HepG2 (cell line): ENCODE data around the gene FIZ1. TPM values are rescaled to one million over a fixed set of nuclear protein-coding genes. Genes with fewer than 3 reads are reported as not detected.

ENCODE experiments used
- CC2D1A ChIP-seq: sonication (generic); formaldehyde crosslinking; IDR thresholded peaks from 2 replicates; pipeline ENCODE4 v1.8.1; 2023; ENCODE audit warnings: mild to moderate bottlenecking, missing genetic modification reagents
- FOXA3 ChIP-seq: IDR thresholded peaks from 2 replicates; pipeline ENCODE4 v1.6.1; 2016; ENCODE audit warnings: missing genetic modification reagents, missing compliant biosample characterization
- IRF2 ChIP-seq: IDR thresholded peaks from 2 replicates; pipeline ENCODE4 v1.6.1; 2018; ENCODE audit warnings: missing genetic modification reagents, missing compliant biosample characterization
- RCOR2 ChIP-seq: IDR thresholded peaks from 2 replicates; pipeline ENCODE4 v1.6.1; 2016; ENCODE audit warnings: missing biosample characterization, missing genetic modification reagents
- REXO4 ChIP-seq: sonication (generic); formaldehyde crosslinking; IDR thresholded peaks from 2 replicates; pipeline ENCODE4 v1.8.0; 2022; ENCODE audit warnings: missing genetic modification reagents, mild to moderate bottlenecking, borderline replicate concordance
- RXRB ChIP-seq: IDR thresholded peaks from 2 replicates; pipeline ENCODE4 v1.6.1; 2016; ENCODE audit warnings: borderline replicate concordance, missing genetic modification reagents, missing compliant biosample characterization
- SRF ChIP-seq: IDR thresholded peaks from 2 replicates; pipeline ENCODE4 v1.6.1; 2011; ENCODE audit warnings: mild to moderate bottlenecking, low read depth, low read length, moderate library complexity
- TBX2 ChIP-seq: sonication (generic); formaldehyde crosslinking; IDR thresholded peaks from 2 replicates; pipeline ENCODE4 v1.5.0; 2020; ENCODE audit warnings: missing genetic modification reagents, mild to moderate bottlenecking, borderline replicate concordance
- YEATS4 ChIP-seq: sonication (generic); formaldehyde crosslinking; IDR thresholded peaks from 2 replicates; pipeline ENCODE4 v1.4.0; 2020; ENCODE audit warnings: missing genetic modification reagents, borderline replicate concordance
- ZNF136 ChIP-seq: sonication (generic); formaldehyde crosslinking; IDR thresholded peaks from 2 replicates; pipeline ENCODE4 v1.8.1; 2022; ENCODE audit warnings: low read depth, mild to moderate bottlenecking, moderate library complexity, missing genetic modification reagents
- ZNF282 ChIP-seq: fragments of 450-650 bp; IDR thresholded peaks from 2 replicates; pipeline ENCODE4 v1.6.1; 2018; ENCODE audit not compliant: partially characterized antibody
- ZNF317 ChIP-seq: sonication (generic); formaldehyde crosslinking; IDR thresholded peaks from 2 replicates; pipeline ENCODE4 v1.5.0; 2020; ENCODE audit warnings: mild to moderate bottlenecking, missing genetic modification reagents
- ZNF703 ChIP-seq: sonication (generic); formaldehyde crosslinking; IDR thresholded peaks from 2 replicates; pipeline ENCODE4 v1.5.1; 2020; ENCODE audit warnings: missing genetic modification reagents, mild to moderate bottlenecking, moderate library complexity, borderline replicate concordance
- ZNF746 ChIP-seq: sonication (generic); formaldehyde crosslinking; IDR thresholded peaks from 2 replicates; pipeline ENCODE4 v1.8.0; 2022; ENCODE audit warnings: mild to moderate bottlenecking, missing genetic modification reagents
- ZNF781 ChIP-seq: sonication (generic); formaldehyde crosslinking; IDR thresholded peaks from 2 replicates; pipeline ENCODE4 v1.5.1; 2020; ENCODE audit warnings: borderline replicate concordance, mild to moderate bottlenecking, missing genetic modification reagents; ENCODE audit errors: not compliant biosample characterization
- polyA plus RNA-seq, 8 experiments: library from polyadenylated mRNA; depleted of rRNA in 3 of 8; stranded (reverse) in 7 of 8; unstranded in 1 of 8; fragments of >200 nt; fragmentation: Illumina TruSeq in 4 of 8; extraction: Trizol in 4 of 8; gene quantifications; 2 replicates each; pipeline versions ENCODE4 v1.2.1 to v1.2.3, GENCODE V29; 2011 to 2016; ENCODE audit warnings: low read depth in 4 of 8, missing spikeins in 1 of 8, mixed read lengths in 1 of 8; ENCODE audit not compliant: insufficient read depth in 1 of 8
- total RNA-seq, 5 experiments: library from RNA; depleted of rRNA; stranded (reverse); fragments of >200 nt; fragmentation: Illumina TruSeq; extraction: Trizol; gene quantifications; 2 replicates each; pipeline ENCODE4 v1.2.3, GENCODE V29; 2016; ENCODE audit warnings: low read depth in 1 of 5
- TF ChIP-seq, protein P1 (sequence below): sonication (generic); formaldehyde crosslinking; IDR thresholded peaks from 2 replicates; pipeline ENCODE4 v1.5.0; 2020; ENCODE audit warnings: missing genetic modification reagents
- TF ChIP-seq, protein P2 (sequence below): sonication (generic); formaldehyde crosslinking; IDR thresholded peaks from 2 replicates; pipeline ENCODE4 v1.9.0; 2021; ENCODE audit warnings: mild to moderate bottlenecking, missing genetic modification reagents
- TF ChIP-seq, protein P3 (sequence below): sonication (generic); formaldehyde crosslinking; IDR thresholded peaks from 2 replicates; pipeline ENCODE4 v1.4.0; 2020; ENCODE audit warnings: missing genetic modification reagents
- TF ChIP-seq, protein P4 (sequence below): sonication (generic); formaldehyde crosslinking; conservative IDR thresholded peaks from 2 replicates; pipeline ENCODE4 v1.4.0; 2020; ENCODE audit warnings: missing genetic modification reagents

The FIZ1 gene
- total and polyA plus RNA-seq, 2 of the 13 experiments (the other 11 are each of a cell fraction or from before 2014, with no cell fraction given): 3.6 to 5.9 TPM

DNA sequence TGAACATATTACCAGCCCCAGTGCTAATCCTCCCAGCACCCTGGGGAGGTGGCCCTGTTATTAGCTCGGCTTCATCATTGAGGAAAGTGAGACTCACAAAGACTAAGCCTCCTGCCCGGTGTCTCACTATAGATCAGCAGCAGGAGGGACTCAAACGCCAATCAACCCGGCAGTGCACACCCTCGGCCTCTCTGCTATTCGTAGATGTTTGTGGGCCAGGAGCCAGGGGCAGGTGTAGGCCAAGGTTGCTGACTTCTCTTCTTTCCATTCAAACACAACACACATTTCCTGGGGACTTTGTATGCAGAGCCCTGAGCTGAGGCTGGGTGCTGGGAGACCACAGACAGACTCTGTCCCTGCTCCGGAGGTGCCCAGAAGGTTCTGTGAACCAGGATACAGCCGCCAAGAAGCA lies 44.6 kb downstream of the FIZ1 start (continued):
- TF ChIP-seq FOXA3 (CRISPR knock-in tag) (0 out of 2 replicates have a peak, but pooled peaks have one; percentile 24), CC2D1A (CRISPR knock-in tag) (no peak), ZNF136 (CRISPR knock-in tag) (peak; percentile 56; the same call in 1 of the 2 replicates), SRF (no peak), ZNF781 (CRISPR knock-in tag) (no peak), RXRB (peak; percentile 54; the same call in 1 of the 2 replicates), ZNF746 (no peak), YEATS4 (CRISPR knock-in tag) (no peak), ZNF703 (no peak), ZNF317 (CRISPR knock-in tag) (peak; percentile 99), RCOR2 (CRISPR knock-in tag) (no peak), IRF2 (CRISPR knock-in tag) (peak; percentile 14; the same call in 1 of the 2 replicates), ZNF282 (no peak), TBX2 (CRISPR knock-in tag) (no peak), REXO4 (CRISPR knock-in tag) (no peak)
- TF ChIP-seq, protein P1, sequence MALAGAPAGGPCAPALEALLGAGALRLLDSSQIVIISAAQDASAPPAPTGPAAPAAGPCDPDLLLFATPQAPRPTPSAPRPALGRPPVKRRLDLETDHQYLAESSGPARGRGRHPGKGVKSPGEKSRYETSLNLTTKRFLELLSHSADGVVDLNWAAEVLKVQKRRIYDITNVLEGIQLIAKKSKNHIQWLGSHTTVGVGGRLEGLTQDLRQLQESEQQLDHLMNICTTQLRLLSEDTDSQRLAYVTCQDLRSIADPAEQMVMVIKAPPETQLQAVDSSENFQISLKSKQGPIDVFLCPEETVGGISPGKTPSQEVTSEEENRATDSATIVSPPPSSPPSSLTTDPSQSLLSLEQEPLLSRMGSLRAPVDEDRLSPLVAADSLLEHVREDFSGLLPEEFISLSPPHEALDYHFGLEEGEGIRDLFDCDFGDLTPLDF (CRISPR knock-in tag): no peak
- TF ChIP-seq, protein P2, sequence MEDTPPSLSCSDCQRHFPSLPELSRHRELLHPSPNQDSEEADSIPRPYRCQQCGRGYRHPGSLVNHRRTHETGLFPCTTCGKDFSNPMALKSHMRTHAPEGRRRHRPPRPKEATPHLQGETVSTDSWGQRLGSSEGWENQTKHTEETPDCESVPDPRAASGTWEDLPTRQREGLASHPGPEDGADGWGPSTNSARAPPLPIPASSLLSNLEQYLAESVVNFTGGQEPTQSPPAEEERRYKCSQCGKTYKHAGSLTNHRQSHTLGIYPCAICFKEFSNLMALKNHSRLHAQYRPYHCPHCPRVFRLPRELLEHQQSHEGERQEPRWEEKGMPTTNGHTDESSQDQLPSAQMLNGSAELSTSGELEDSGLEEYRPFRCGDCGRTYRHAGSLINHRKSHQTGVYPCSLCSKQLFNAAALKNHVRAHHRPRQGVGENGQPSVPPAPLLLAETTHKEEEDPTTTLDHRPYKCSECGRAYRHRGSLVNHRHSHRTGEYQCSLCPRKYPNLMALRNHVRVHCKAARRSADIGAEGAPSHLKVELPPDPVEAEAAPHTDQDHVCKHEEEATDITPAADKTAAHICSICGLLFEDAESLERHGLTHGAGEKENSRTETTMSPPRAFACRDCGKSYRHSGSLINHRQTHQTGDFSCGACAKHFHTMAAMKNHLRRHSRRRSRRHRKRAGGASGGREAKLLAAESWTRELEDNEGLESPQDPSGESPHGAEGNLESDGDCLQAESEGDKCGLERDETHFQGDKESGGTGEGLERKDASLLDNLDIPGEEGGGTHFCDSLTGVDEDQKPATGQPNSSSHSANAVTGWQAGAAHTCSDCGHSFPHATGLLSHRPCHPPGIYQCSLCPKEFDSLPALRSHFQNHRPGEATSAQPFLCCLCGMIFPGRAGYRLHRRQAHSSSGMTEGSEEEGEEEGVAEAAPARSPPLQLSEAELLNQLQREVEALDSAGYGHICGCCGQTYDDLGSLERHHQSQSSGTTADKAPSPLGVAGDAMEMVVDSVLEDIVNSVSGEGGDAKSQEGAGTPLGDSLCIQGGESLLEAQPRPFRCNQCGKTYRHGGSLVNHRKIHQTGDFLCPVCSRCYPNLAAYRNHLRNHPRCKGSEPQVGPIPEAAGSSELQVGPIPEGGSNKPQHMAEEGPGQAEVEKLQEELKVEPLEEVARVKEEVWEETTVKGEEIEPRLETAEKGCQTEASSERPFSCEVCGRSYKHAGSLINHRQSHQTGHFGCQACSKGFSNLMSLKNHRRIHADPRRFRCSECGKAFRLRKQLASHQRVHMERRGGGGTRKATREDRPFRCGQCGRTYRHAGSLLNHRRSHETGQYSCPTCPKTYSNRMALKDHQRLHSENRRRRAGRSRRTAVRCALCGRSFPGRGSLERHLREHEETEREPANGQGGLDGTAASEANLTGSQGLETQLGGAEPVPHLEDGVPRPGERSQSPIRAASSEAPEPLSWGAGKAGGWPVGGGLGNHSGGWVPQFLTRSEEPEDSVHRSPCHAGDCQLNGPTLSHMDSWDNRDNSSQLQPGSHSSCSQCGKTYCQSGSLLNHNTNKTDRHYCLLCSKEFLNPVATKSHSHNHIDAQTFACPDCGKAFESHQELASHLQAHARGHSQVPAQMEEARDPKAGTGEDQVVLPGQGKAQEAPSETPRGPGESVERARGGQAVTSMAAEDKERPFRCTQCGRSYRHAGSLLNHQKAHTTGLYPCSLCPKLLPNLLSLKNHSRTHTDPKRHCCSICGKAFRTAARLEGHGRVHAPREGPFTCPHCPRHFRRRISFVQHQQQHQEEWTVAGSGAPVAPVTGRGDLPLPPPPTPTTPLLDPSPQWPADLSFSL: peak; percentile 35; the same call in 1 of the 2 replicates
- TF ChIP-seq, protein P3, sequence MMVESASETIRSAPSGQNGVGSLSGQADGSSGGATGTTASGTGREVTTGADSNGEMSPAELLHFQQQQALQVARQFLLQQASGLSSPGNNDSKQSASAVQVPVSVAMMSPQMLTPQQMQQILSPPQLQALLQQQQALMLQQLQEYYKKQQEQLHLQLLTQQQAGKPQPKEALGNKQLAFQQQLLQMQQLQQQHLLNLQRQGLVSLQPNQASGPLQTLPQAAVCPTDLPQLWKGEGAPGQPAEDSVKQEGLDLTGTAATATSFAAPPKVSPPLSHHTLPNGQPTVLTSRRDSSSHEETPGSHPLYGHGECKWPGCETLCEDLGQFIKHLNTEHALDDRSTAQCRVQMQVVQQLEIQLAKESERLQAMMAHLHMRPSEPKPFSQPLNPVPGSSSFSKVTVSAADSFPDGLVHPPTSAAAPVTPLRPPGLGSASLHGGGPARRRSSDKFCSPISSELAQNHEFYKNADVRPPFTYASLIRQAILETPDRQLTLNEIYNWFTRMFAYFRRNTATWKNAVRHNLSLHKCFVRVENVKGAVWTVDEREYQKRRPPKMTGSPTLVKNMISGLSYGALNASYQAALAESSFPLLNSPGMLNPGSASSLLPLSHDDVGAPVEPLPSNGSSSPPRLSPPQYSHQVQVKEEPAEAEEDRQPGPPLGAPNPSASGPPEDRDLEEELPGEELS (CRISPR knock-in tag): 0 out of 2 replicates have a peak, but pooled peaks have one; percentile 34
- TF ChIP-seq, protein P4, sequence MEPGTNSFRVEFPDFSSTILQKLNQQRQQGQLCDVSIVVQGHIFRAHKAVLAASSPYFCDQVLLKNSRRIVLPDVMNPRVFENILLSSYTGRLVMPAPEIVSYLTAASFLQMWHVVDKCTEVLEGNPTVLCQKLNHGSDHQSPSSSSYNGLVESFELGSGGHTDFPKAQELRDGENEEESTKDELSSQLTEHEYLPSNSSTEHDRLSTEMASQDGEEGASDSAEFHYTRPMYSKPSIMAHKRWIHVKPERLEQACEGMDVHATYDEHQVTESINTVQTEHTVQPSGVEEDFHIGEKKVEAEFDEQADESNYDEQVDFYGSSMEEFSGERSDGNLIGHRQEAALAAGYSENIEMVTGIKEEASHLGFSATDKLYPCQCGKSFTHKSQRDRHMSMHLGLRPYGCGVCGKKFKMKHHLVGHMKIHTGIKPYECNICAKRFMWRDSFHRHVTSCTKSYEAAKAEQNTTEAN: no peak
